ENCODE results near the gene WNT11.

WNT11 gene

DNA sequence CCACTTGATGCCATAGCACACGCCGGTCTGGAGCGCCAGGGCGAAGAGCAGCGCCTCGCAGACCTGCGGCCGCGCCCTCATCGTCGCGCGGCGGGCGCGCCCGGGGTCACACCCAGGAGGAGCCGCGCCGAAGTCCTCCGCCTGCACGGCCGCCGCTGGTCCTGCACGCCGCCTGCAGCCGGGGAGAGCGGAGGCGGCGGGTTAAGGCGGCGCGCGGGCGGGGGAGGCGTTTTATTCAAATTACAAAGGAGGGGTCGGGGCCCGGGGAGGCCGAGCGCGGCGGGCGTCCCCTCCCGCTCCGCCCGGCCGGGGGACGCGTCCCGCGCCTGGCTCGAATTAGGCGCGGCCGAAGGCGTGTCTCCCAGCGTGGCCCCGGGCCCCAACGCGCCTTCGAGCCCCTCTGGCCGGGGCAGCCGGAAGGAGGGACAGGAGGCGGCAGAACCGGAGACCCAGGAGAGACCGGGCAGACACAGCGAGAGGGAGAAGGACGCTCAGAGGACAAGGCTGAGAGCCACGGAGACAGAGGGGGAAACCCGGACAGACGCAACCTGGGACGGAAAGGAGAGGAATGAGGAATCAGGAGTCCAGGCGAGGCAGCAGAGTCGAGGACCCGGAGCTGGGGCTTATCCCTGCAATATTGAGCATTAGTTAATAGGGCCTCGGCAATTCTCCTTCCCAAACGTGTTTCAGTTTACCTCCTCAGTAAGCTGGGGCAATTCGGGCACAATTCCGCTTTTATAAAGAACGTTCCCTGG, at the start of gene WNT11:
TSS of gene WNT11 (minus strand) at position 176 of the 755 bp plus-strand sequence. CDS start at position 81, 95 bp downstream.
- DNase-seq = peak; percentile 30

DNA sequence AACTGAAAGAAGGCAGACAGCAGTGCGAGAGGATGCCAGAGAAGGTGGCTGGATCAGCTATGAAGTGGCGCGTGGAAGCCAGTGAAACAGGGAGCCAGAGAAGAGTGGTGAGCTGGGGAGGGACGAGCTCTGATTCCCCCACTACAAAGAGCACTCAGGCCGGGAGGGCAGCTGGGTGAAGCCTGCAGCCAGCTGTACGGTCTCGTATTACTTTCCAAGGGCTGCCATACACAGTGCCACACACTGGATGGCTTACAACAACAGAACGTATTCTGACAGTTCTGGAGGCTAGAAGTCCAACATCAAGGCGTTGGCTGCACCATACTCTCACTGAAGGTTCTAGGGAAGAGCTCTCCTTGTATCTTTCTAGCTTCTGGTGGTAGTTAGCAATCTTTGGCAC, 47.1 kb upstream of the WNT11 start:
- no peak for DNase-seq

DNA sequence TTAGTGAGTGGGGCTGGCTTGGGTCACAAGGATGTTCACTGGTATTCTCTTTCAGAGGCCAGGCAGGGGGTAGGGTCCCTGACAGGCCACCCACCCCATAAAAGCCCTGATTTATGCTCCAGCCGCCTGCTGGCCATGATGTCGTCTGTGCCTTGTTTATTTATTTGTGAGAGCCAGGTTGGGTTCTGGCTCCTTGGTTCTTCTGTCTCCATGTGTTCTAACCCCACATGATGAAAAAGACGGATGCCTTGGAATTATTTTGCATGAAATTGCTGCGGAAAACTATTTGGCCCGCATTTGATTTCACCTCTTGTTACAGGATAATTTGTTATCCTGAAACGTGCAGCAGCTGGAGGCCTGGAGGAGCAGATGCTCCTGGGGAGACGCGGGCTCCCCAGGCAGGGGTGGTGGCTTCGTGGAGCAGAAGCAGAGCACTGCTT, 46.3 kb upstream of the WNT11 start:
- no peak for DNase-seq

DNA sequence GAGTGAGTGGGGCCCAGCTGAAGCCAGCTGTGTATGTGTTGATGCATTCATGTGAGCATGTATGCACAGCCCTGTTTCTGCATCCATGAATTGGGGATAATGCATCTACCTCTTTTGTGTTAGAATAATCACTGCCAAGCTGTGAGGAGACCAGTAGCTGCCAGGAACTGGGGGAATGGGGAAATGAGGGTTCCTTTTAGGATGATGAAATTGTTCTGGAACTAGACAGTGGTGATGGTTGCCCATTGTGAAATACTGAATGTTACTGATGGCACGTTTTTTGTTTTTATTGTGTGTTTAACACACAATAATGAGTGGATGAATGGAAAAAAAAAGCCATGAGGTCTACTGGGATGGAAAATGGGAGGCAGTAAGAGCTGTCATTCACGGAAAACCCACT, 45.3 kb upstream of the WNT11 start:
- DNase-seq = no peak

DNA sequence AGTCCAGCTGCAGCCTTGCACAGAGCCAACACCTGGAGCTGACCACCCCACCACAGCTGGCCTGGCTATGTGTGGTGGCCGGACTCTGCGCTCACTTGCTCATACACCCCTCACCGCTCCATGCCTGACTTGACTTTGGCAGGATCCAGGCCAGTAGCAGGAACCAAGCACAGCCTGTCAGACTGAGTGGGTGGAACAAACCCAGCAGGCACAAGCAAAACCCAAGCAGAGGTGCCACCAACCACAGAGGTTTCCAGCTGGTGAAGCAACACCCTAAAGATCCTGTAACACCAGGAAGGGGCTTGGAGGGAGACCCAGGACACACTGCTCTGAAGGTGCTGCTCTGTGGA, 44.9 kb upstream of the WNT11 start:
- DNase-seq = no peak

DNA sequence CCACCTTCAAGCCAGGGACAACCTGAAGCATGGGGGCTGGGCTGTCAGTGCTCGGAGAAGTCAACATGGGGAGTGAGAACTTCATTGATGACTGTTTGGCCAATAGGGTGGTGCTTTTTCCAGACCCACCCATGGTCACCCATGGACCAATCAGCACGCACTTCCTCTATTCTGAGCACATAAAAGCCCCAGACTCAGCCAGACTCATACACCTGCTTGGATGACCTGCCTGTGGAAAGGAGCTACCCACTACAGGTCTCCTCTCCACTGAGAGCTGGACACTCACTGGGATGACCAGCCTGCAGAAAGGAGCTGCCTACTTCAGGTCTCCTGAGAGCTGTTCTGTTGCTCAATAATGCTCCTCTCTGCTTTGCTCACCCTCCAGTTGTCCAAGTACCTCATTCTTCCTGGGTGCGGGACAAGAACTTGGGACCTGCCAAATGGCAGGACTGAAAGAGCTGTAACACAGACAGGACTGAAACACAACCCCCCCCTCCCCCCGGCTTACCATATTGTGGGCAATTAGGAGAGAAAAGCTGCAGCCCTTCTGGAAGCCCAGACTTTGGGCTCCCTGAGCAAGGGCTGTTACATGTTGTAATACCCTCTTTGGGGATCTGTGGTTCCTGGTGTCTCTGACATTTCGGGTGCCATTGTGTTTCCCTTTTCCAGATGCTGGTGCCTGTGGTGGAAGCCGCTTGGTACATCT, 44.4 kb upstream of the WNT11 start:
- no peak for DNase-seq

DNA sequence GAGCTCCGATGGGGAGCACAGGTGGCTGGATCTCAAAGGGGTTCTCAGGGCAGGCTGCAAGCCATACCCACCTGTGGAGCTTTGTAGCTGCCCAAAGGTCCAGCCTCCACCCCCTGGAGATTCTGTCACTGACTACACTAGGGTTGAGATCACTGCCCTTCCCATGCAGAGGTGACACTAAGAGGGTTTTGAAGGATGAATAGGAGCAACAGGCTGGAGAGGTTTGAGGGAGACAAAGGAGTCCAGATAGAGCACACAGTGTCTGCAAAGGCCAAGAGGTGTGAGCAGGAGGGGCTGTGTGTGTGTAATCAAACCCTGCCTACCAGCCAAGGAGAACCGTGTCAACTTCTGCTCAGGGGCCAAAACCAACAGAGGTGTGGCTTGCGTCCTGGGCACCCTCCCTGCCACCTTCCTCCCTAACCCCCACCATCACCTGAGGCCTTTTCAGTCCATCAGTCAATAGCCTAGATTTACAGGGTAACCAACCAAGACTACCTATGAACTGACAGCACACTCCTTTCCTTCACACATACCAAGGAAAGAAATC, 43.0 kb upstream of the WNT11 start:
- DNase-seq = no peak

DNA sequence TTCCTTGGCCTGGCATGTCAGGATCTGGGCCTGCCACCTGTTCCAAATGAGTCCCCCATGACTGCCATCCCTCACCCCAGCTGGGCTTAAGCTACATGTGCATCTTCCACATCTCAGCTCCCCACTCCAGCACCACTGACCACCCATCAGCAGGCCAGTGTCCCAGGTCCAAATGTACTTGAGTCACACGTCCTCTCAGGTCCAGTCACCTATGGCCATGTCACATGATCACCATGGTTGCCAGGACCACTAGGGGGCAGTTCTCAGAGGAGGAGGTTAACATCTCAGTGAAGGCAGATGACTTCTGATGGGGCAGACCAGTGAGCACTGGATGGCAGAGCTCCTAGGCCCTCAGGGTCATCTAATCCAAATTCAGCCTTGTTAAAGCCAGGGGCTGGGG, 41.9 kb upstream of the WNT11 start:
- no peak for DNase-seq

DNA sequence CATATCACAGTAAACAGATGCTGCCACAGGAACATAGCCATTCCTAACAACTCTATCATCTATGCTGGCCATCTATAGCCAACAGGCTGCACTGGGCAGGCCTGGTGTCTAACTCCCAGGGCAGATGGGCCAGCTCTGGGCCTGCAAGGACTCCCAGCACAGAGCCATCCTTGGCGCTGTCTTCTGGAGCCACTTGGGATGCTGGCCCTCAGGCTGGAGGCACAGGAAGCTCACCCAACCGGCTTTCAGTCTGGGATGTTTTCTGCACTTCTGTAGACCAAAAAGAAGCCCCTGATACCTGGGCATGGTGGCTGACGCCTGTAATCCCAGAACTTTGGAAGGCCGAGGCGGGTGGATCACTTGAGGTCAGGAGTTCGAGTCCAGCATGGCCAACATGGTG, 40.8 kb upstream of the WNT11 start:
- DNase-seq = no peak

DNA sequence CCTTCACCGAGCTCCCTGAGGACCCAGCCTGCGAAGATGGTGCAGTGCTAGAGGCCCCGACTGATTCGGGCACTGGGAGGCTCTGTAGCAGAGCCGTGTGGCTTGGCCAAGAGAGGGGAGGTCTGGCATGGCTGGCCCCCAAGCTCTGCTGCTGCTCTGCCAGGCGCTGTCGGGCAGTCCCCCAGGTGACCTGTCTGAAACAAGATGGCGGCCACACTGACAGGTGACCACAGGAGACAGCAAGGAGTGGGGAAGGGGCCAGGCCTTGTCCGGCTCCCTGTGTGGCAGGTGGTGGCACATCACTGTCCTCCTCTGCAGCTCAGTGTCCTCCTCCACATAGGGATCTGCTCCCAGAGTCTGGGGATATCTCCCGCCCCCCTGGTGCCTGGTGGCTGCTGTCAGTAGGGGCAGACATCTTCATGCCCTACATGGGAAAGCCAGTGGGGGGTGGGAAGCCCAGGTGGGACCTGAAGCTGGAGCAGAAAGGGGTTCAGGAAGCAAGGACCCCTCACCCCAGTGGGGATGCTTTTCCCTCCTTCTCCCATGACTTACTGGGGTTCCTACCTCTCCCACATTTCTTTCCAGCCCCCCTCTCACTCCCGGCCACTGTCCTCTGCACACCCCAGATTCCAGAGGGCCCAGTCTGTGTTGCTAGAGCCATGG, 40.1 kb upstream of the WNT11 start:
- no peak for DNase-seq

DNA sequence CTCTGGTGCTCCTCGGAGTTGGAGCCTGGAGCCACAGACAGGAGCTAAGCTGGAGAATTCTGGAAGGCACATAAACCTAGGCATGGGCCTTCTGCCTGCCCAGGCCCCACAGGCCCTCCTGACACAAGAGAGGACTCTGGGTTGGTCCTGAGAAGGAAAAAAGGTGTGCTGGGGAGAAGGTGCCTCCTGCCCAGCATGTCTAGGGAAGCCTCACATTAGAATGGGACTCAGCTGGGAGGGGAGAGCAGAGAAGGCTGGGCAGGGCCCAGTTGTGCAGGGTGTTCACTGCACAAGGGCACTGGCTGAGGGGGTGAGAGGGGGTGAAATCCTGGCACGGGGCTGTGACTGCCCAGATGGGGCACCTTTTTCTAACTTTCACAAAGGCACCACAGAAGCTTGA, 39.4 kb upstream of the WNT11 start:
- DNase-seq = no peak

DNA sequence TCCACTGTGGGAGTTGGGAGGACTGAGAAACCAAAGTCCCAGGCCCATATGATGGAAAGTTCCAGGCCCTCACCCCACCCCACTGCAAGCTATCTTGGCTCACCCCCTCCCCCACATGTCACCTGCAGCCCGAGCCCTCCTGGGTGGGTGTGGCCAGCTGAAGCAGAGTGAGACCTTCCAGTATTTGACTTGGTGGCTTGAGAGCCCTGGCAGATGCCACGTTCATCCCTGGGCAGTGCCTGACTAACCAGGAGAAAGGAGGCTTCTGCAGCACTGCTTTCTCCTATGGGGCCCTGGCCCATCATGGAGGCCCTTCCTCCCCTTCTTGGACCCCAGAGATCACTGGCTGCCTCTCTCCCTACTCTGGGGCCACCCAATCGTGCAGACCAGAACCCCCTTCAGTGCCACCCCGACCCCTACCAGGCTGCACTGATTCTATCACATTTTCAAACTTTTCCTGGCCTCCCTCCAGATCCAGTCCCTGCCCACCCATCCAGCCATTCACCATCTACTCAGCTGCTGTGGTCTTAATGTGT, 38.1 kb upstream of the WNT11 start:
- no peak for DNase-seq

DNA sequence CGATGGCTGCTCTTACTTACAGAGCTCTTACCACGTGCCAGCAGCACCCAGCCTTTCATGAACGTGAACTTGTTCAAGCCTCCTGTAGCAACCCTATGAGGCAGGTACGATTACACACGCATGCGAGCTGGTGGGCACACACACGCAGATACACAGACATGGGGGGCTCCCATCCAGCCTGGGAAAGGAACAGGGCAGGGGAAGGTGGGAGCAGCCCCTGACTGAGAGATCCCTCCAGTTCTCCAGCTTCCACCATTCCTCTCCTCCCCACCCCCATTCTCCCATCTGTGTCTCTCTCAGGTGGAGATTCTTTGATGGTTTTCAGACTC, 37.6 kb upstream of the WNT11 start:
- DNase-seq = no peak

DNA sequence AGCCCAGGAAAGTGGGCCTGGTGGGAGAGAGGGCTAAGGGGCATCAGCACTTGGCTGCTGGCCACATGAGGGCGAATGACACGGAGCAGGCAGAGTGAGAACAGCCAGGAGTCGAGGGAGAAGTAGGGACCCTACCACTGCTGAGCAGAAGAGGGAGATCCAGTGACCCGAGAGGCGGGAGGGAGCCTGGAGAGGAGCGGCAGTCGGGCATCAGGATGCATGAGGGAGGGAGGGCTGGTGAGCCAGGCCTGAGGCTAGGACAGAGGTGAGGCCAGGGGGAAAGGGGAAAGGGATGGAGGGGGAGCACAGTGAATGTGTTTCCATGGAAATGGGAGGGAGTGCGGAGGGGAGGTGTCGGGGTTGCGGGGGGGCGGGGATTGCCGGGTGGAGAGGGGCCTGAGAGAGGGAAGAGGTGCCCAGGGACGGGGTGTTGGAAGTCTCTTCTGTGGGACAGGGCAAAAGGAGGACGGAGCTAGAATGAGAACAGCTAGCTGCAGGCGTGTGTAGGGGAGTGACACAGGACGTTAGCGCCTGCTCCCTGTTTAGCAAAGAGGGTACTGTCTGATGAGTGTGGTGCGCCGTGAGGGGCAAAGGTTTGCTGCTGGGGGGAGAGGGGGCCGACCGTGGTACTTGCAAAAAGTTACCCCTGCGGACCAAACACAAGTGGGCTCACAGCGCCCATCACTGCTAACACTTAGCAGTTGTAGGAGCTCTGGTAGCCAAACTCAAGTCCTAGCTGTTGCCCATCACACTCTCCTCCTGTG, 37.1 kb upstream of the WNT11 start:
- no peak for DNase-seq

DNA sequence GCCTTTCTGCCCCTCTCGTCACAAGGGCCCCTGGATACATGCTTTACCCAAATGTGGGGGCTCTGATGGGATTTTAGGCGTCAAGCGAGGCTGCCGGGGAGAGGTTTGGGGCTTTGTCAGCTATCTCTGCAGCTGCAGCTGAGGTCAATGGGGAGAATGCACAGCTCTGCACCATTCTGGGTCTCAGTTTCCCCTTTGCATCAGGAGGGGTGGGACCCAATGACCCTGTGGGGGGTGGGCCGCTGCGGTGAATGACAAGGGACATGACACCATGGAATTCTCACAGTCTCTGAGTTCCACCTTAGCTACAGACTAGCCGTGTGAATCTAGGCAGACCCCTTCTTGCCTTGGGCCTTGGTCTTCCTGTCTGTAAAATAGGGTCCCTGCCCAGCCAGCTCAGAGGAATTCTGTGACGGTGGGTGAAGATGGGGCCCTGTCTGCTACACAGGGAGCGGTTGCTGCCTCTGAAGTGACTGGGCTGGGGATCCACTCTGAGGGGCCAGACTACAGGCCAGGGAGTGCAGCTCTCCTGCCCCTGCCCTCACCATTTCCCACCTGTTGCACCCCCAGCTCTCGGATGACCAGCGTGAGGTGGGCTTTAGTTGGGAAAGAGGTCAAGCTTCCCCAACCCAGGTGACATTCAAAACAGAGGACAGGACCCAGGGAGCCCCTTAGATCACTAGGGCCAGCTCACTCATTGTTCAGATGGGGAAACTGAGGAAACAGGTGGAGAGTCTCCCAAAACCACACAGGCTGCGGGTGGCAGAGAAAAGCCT, 35.9 kb upstream of the WNT11 start:
- DNase-seq = no peak

DNA sequence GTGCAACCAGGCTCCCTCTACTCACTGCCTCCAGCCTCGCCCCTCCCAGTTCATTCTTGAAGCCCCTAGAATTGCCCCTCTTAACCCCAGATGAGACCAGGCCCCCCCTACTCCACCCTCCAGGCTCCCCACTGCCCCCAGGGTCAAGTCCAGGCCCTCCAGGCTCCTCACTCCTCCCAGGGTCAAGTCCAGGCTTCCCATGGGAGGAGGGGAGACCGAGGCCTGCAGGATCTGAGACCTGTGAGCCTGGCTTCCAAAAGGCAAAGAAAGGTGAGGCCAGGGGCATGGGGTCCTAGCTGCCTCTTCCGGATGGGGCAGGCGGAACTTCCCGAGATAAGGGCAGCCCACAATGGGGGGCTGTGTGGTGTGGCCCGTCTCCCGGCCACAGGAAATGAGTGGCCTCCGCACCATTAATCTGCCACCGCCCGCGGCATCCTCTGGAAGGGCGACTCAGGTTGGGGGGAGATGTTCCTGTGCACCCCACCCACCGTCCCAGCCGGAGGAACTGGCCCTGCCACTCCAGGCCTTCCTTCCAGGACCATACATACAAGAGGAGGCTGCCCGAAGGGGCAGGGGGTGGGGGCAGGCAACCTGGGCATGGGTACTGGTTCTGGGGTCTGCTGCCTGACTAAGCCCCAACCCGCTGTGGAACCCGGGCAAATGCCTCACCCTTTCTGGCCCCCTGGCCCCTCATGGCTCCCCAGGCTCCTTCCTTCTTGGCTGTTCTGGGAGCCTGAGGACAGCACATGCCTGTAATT, 35.1 kb upstream of the WNT11 start:
- DNase-seq = no peak

DNA sequence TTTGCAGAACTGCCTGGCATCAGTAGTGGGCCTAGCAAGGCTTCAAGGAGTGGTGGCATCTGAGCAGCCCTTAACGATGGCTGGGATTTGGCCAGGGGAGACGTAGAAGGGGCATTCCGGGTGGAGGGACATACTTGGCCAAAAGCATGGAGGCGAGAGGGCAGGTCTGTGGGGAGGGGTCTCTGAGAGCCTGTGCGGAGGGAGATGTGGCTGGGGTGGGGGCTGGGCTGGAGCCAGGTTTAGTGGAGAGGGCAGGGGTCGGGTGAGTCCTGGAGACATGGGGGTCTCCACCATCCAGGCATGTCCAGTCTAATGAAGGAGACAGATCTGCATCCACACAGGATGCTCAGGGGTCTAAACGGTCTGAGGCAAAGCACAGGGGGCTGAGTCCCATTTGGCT, 34.4 kb upstream of the WNT11 start:
- no peak for DNase-seq

DNA sequence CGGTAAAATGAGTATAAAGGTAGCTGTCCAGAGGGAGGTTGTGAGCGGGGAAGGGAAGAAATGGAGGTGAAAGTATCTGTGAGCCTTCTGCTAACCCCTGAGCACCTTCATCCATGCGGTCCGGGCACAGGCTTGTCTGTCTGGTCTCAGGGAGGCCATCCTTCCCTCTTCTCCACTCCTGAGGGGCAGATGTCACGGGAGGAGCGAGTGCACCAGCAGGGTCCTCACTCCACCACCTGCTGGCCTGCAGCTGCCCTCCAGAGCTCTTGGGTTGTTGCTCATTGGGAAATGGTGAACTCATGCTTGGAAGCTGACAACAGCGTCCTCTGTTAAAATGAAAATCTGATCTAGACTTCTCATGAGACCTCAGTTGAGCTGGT, 33.8 kb upstream of the WNT11 start:
- no peak for DNase-seq

DNA sequence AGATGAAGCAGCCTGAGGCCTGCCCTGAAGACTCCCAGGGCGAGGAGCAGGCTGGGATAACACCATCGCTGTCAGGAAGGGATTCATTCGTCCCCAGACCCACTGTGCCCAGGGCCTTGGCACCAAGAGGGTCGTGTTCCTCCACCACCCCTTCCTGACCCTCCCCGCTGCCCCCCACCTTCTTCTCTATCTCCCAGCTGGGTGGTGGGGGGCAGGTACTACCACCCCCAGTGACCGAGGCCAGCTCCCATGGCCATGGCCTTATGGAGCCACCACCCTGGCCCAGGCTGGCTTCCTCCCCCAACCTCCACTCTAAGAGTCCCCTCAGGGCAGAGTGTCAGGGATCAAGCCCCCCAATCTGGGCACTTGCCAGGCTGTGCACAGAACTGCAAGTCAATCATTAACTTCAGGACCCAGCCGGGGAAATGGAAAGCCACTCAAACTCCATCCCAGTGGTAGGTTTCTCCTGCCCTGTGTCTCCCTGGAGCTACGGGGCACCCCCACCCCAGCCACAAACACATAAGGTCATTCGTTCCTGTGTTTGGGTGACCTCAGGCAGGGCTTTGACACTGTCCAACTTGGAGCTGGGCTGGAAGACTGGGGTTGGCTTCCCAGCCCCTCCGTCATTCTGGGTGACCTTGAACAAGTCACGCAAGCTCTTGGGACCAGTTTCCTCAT, 33.3 kb upstream of the WNT11 start:
- no peak for DNase-seq

DNA sequence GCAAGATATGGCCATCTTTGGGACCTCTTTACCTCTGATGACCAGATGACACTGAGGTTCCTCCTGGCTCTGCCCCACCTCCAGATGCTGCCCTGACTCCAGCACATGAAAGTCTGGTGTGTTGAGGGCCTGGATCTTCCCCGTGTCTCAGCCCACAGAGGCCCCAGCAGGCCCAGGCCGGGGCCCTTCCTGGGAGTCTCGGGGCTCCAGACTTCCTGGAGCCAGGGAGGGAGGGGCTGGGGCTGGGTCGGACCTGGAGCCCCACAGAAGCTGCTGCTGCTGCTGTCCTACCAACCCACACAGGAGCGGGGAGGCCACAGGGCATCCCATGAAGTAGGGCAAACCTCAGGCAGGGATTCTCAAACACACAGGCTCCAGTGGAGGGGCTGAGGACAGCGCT, 32.2 kb upstream of the WNT11 start:
- DNase-seq = no peak

DNA sequence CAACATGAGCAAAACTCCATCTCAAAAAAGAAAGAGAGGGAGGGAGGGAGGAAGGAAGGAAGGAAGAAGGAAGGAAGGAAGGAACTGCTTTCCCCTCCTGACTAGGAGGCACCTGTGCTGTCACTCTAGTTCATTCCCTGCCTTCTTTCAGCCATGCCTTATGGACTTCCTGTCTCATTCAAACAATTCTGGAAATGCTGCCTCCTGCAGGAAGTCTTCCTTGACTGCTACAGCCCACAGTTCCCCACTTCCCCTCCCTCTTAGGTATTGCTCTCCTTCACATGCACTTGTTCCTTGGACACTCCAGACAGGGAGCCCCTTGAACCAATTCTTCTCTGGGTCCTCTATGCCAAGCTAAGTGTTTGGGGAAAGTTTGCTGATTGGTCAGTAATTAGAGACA, 31.6 kb upstream of the WNT11 start:
- no peak for DNase-seq

Measured in CD4-positive, alpha-beta T cell treated with Interleukin-12 subunit alpha and Interleukin-12 subunit beta, for 1 hour (primary cell).